RWPE1 (cell line): ENCODE results near the gene MORF4L1.

Source experiments
- CTCF ChIA-PET: fragments of 350-600 bp; sonication (Branson Sonifier 250); formaldehyde crosslinking; extraction: SDS; loops from one replicate; lab custom pipeline; 2021; lab: Yijun Ruan, JAX
- POLR2A ChIA-PET: fragments of 400-600 bp; formaldehyde crosslinking; extraction: SDS; loops from one replicate; lab custom pipeline; 2020; ENCODE audit warnings: antibody characterized with exemption; ENCODE audit not compliant: low non-redundant PET; lab: Yijun Ruan, JAX
- DNase-seq: peaks from one replicate; pipeline ENCODE4 v3.0.0; 2012; ENCODE audit warnings: low spot score
- H3K27ac ChIP-seq: fragments of 450-650 bp; 2 replicates; pipeline ENCODE4 v1.5.1; 2017
- TF ChIP-seq, protein P1 (sequence below): fragments of 450-650 bp; conservative IDR thresholded peaks from 2 replicates; pipeline ENCODE4 v1.5.1; 2017; ENCODE audit warnings: low read depth, mild to moderate bottlenecking

The MORF4L1 gene

DNA sequence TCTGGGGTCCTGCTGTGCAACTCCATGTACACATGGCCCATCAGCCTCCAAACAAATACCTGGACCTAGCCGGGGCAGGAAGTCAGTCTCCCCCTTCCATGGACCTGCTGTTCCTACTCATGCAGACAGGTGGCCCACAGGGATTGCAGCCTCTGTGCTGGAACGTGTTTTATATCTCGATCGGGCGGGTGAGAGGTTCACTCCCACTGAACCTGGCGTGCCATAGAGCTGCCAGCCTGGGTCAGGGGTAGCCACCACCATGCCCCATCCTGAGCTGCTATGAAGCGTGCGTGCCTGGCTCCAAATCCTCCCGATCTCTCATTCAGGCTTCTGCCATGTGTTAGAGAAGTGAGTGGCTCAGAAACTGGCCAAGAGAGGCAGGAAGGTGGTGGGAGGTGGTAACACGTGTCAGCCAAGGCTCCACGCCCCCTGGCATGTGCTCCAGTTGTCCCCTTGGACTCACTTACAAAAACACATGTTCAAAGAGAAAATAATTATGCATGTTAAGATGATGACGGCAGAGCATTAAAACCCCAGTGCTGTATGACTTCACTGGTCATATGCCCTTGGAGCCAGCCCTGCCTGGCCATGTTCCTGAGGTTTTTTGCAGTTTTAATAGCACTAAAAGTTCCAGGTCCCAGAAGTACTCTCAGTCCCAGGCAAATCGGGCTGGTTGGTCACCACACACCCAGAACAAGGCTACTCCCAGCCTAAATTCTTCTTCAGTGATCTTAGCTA is 41.5 kb downstream of the MORF4L1 start:
- peak overlapping the region; percentile 72 for H3K27ac ChIP-seq
- ChIA-PET POLR2A (no interaction called here), CTCF (interaction anchor here (0.7 to 1.6 kb wide), 3 partner anchors 11 to 212 kb away, joined by 3 to 6 read pairs (median 3); no protein-coding TSS in a partner anchor)
- TF ChIP-seq, protein P1, sequence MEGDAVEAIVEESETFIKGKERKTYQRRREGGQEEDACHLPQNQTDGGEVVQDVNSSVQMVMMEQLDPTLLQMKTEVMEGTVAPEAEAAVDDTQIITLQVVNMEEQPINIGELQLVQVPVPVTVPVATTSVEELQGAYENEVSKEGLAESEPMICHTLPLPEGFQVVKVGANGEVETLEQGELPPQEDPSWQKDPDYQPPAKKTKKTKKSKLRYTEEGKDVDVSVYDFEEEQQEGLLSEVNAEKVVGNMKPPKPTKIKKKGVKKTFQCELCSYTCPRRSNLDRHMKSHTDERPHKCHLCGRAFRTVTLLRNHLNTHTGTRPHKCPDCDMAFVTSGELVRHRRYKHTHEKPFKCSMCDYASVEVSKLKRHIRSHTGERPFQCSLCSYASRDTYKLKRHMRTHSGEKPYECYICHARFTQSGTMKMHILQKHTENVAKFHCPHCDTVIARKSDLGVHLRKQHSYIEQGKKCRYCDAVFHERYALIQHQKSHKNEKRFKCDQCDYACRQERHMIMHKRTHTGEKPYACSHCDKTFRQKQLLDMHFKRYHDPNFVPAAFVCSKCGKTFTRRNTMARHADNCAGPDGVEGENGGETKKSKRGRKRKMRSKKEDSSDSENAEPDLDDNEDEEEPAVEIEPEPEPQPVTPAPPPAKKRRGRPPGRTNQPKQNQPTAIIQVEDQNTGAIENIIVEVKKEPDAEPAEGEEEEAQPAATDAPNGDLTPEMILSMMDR: peak; percentile 44
- peak; percentile 45 for DNase-seq

DNA sequence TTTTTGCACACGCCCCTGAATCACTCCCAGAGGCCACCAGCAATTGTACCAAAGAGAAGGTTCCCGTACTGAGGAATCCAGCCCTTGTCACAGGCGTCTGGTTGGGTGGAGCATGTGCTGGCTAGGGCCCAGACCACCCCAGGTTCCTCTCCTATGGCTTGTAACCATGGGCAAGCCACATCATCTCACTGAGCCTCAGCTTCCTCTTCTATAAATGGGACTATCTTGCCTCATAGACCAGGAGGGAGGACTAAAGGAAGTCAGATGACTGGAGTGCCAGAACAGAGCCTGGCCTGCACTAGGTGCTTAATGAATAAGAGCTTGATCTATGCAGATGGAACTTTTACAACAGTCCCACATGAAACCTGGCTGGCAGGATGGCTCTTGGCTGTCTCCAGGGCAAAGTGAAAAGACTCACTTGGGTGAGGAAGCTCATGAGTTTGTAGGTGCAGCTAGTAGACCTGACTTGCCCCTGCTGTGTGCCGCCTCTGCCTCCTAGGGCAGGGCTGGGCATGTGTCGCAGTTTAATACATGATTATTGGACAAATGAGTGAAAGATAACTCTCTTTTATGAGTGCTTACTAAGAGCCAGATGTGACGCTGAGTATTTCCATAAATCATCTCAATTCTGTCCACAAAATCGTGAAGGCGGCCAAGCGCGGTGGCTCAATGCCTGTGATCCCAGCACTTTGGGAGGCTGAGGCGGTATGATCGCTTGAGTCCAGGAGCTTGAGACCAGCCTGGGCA is 42.8 kb downstream of the MORF4L1 start:
- ChIA-PET CTCF (interaction anchor here (0.5 to 1.1 kb wide), 4 partner anchors 17 to 1152 kb away, joined by 3 to 6 read pairs (median 4); no protein-coding TSS in a partner anchor), POLR2A (no interaction called here)
- TF ChIP-seq, protein P1: no peak
- peak overlapping the region; percentile 72 for H3K27ac ChIP-seq
- no peak for DNase-seq

DNA sequence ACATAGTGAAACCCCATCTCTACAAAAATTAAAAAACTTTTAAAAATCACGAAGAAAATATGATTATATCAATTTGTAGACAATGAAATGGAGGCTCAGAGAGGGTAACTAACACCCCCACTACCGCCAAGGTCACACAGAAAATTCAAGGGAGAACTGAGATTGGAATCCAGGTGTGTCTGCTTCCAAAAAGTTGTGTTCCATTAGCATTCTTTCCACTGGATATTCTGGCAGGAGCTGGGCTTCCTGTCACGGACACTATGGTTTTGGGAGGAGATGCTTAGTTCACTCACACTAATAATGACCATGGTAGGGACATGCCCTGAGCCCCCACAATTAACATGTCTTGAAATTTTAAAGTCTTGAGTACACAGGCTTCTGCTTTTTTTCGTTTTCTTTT is 43.4 kb downstream of the MORF4L1 start:
- TF ChIP-seq, protein P1: no peak
- ChIA-PET CTCF (interaction anchor here (0.7 kb wide), 2 partner anchors 63 to 175 kb away, joined by 3 read pairs; no protein-coding TSS in a partner anchor), POLR2A (no interaction called here)
- peak overlapping the region; percentile 72 for H3K27ac ChIP-seq
- no peak for DNase-seq

DNA sequence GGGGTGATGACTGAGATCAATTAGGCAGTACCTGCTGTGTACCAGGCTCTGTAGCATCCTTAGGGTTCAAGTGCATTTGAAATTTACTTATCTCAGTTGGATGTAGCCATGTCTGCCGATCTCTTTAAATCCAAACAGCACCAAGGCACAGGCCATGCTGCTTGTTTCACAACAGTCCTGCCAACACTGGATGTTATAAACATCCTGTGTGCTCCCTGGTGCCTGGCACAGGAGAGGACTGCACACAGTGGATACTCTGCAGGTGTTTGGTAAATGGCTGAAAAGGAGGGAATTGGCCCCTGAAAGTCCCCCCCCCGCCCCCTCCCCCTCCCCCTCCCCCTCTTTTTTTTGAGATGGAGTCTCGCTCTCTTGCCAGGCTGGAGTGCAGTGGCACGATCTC is 45.2 kb downstream of the MORF4L1 start:
- ChIA-PET POLR2A (no interaction called here), CTCF (no interaction called here)
- TF ChIP-seq, protein P1: no peak
- H3K27ac ChIP-seq: no peak overlapping the region
- no peak for DNase-seq

DNA sequence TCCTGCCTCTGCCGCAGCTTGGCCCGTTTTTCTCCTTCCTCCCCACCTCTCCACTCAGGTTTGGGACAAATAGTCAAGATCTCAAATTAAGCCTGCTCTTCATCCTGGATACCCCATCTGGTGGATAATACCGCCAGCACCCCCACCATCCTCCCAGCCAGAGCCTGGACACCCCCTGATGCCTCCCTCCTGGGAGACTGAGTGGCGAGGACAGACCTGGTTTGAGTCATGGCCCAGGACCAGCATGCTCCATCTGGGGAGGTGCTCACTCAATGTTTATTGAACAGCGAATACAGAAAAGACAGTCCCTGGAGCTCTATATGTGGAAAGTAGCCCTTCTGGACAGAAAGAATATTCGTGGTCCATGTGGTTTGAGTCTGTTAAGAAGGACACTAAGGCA is 48.8 kb downstream of the MORF4L1 start:
- TF ChIP-seq, protein P1: no peak
- ChIA-PET POLR2A (no interaction called here), CTCF (no interaction called here)
- DNase-seq: no peak
- H3K27ac ChIP-seq: no peak overlapping the region

DNA sequence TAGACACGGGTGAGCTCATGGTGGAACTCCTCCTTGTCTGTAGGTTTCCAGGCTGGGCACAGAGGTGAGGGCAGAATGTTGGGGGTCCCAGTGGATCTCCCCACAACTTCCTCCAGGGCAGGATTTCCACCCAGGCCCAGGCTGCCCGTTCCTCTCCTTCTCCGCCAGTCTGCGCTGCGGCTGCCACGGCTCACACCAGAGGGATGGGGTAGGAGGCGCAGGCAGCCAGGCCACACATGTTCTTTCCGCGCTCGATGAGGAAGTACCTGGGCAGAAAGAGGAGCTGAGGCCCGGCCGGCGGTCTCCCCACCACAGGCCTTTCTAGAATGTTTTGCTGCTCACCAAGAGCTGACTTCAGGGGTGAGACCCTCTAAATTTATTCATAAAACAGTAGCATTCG is 49.2 kb downstream of the MORF4L1 start:
- ChIA-PET CTCF (no interaction called here), POLR2A (no interaction called here)
- TF ChIP-seq, protein P1: no peak
- no peak for DNase-seq
- H3K27ac ChIP-seq: peak overlapping the region; percentile 15; the same call in 1 of the 2 replicates
